GM12878 (cell line): ENCODE results near the gene TMCC3.

Experiments used
- CREB1 ChIP-seq: IDR thresholded peaks from 2 replicates; pipeline ENCODE4 v1.6.1; 2012; ENCODE audit warnings: low read depth, mild to moderate bottlenecking, inconsistent platforms
- EZH2 ChIP-seq: IDR thresholded peaks from 2 replicates; pipeline ENCODE4 v1.6.1; 2012; ENCODE audit warnings: low read depth, mild to moderate bottlenecking, control low read depth, inconsistent platforms, low read length, borderline replicate concordance; ENCODE audit not compliant: control insufficient read depth
- PAX5 ChIP-seq: IDR thresholded peaks from 2 replicates; pipeline ENCODE4 v1.6.1; 2011; ENCODE audit warnings: low read depth, low read length, borderline replicate concordance
- POLR2A ChIP-seq: IDR thresholded peaks from 2 replicates; pipeline ENCODE4 v1.6.1; 2011; ENCODE audit warnings: low read depth, mild to moderate bottlenecking, low read length
- POLR2AphosphoS5 ChIP-seq: IDR thresholded peaks from 2 replicates; pipeline ENCODE4 v1.6.1; 2011; ENCODE audit warnings: mild to moderate bottlenecking, low read length, inconsistent platforms
- SIN3A ChIP-seq: IDR thresholded peaks from 2 replicates; pipeline ENCODE4 v1.6.1; 2012; ENCODE audit warnings: low read depth, low read length, improper control_type of control experiment
- TF ChIP-seq, protein P1 (sequence below), 3 experiments: IDR thresholded peaks in 2 of 3; conservative IDR thresholded peaks in 1 of 3; 2 replicates each; pipeline ENCODE4 v1.5.1; 2011; ENCODE audit warnings: low read depth in 3 of 3, low read length in 3 of 3, mild to moderate bottlenecking in 3 of 3, control low read depth in 2 of 3, moderate library complexity in 2 of 3, inconsistent platforms in 1 of 3, mixed read lengths in 1 of 3; ENCODE audit not compliant: control insufficient read depth in 2 of 3, insufficient read depth in 1 of 3; ENCODE audit errors: extremely low read depth in 1 of 3
- TF ChIP-seq, protein P2 (sequence below): IDR thresholded peaks from 2 replicates; pipeline ENCODE4 v1.6.1; 2012; ENCODE audit warnings: mild to moderate bottlenecking, low read depth, low read length
- TF ChIP-seq, protein P3 (sequence below): IDR thresholded peaks from 2 replicates; pipeline ENCODE4 v1.6.1; 2011; ENCODE audit warnings: borderline replicate concordance, low read depth, mild to moderate bottlenecking, moderate library complexity, low read length; ENCODE audit not compliant: insufficient read depth, poor library complexity, severe bottlenecking

DNA sequence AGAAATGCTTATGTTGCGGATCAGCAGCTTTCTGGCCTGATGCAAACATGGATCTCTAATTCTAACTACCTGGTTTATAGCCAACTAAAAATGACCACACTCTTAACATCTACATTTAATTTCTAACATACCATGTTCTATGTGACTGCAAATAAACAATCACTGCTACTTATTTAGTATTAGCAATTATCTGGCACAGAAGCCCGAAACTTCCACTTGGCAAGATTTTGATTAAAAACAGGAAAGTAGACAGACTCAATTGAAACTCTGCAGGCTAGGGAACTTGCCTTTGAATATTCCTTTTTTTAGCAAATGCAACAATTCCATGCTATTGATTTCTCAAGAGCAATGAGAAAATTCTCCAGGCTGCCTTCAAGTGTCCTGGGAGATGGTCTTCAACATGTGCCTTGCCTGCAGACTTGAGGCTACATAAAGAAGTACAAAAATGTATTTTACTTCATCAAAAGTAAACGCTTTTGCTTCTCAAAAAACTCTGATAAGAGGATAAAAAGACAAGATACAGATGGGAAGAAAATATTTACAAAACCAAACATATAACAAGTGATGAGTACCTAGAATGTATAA is 9.1 kb upstream of the TMCC3 start:
- TF ChIP-seq, protein P1, sequence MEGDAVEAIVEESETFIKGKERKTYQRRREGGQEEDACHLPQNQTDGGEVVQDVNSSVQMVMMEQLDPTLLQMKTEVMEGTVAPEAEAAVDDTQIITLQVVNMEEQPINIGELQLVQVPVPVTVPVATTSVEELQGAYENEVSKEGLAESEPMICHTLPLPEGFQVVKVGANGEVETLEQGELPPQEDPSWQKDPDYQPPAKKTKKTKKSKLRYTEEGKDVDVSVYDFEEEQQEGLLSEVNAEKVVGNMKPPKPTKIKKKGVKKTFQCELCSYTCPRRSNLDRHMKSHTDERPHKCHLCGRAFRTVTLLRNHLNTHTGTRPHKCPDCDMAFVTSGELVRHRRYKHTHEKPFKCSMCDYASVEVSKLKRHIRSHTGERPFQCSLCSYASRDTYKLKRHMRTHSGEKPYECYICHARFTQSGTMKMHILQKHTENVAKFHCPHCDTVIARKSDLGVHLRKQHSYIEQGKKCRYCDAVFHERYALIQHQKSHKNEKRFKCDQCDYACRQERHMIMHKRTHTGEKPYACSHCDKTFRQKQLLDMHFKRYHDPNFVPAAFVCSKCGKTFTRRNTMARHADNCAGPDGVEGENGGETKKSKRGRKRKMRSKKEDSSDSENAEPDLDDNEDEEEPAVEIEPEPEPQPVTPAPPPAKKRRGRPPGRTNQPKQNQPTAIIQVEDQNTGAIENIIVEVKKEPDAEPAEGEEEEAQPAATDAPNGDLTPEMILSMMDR (IDR thresholded peaks at IDR 0.05 in 2 of 3, conservative IDR thresholded peaks at IDR 0.05 in 1 of 3; ENCODE audit: control insufficient read depth in 2 of 3, extremely low read depth in 1 of 3, insufficient read depth in 1 of 3, low read depth in 3 of 3, low read length in 3 of 3): no peak
- TF ChIP-seq POLR2AphosphoS5 (no peak), EZH2 (no peak), POLR2A (no peak), SIN3A (no peak), CREB1 (no peak), PAX5 (no peak)
- TF ChIP-seq, protein P2, sequence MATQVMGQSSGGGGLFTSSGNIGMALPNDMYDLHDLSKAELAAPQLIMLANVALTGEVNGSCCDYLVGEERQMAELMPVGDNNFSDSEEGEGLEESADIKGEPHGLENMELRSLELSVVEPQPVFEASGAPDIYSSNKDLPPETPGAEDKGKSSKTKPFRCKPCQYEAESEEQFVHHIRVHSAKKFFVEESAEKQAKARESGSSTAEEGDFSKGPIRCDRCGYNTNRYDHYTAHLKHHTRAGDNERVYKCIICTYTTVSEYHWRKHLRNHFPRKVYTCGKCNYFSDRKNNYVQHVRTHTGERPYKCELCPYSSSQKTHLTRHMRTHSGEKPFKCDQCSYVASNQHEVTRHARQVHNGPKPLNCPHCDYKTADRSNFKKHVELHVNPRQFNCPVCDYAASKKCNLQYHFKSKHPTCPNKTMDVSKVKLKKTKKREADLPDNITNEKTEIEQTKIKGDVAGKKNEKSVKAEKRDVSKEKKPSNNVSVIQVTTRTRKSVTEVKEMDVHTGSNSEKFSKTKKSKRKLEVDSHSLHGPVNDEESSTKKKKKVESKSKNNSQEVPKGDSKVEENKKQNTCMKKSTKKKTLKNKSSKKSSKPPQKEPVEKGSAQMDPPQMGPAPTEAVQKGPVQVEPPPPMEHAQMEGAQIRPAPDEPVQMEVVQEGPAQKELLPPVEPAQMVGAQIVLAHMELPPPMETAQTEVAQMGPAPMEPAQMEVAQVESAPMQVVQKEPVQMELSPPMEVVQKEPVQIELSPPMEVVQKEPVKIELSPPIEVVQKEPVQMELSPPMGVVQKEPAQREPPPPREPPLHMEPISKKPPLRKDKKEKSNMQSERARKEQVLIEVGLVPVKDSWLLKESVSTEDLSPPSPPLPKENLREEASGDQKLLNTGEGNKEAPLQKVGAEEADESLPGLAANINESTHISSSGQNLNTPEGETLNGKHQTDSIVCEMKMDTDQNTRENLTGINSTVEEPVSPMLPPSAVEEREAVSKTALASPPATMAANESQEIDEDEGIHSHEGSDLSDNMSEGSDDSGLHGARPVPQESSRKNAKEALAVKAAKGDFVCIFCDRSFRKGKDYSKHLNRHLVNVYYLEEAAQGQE: no peak
- TF ChIP-seq, protein P3, sequence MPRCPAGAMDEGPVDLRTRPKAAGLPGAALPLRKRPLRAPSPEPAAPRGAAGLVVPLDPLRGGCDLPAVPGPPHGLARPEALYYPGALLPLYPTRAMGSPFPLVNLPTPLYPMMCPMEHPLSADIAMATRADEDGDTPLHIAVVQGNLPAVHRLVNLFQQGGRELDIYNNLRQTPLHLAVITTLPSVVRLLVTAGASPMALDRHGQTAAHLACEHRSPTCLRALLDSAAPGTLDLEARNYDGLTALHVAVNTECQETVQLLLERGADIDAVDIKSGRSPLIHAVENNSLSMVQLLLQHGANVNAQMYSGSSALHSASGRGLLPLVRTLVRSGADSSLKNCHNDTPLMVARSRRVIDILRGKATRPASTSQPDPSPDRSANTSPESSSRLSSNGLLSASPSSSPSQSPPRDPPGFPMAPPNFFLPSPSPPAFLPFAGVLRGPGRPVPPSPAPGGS: no peak
